HG03159 (cell line): ENCODE data around the gene AIRE.
"Not testable (repeated sequence)": the region's sequence is repeated elsewhere in the genome, so short reads cannot be mapped to it uniquely, and the experiment has no call there.

Experiments used
- ATAC-seq: cut with Tn5 transposase; IDR thresholded peaks from one replicate; pipeline ENCODE4 v1.9.1; 2021; ENCODE audit warnings: mild to moderate bottlenecking, moderate library complexity; ENCODE audit not compliant: unreplicated experiment

AIRE gene

GRCh38 chr21:44285138-44285992, at the start of gene AIRE:
Gene AIRE, plus strand, starts transcription at chr21:44285876. Its CDS starts 131 bp downstream, at chr21:44286007.
- no peak for ATAC-seq

GRCh38 chr21:44240353-44240752, 45.3 kb upstream of the AIRE start:
- ATAC-seq: not testable (repeated sequence)

GRCh38 chr21:44240842-44241241, 44.8 kb upstream of the AIRE start, which contains the start of gene ICOSLG:
Gene ICOSLG, minus strand, starts transcription at chr21:44240943. Its CDS starts 126 bp downstream, at chr21:44240817.
- ATAC-seq: not testable (repeated sequence)

GRCh38 chr21:44241281-44241680, 44.4 kb upstream of the AIRE start:
- ATAC-seq: not testable (repeated sequence)

- ATAC-seq: peak; percentile 45
Observed at GRCh38 chr21:44243980-44244379, 41.7 kb upstream of the AIRE start.

GRCh38 chr21:44247904-44248303, 37.8 kb upstream of the AIRE start:
- ATAC-seq: not testable (repeated sequence)

GRCh38 chr21:44249204-44250037, 36.3 kb upstream of the AIRE start:
- ATAC-seq: not testable (repeated sequence)

- no peak for ATAC-seq
Observed at GRCh38 chr21:44253832-44254710, 31.6 kb upstream of the AIRE start.

GRCh38 chr21:44255511-44255981, 30.1 kb upstream of the AIRE start:
- ATAC-seq: no peak

- ATAC-seq: no peak
Observed at GRCh38 chr21:44258056-44258725, 27.5 kb upstream of the AIRE start.

GRCh38 chr21:44259082-44259705, 26.5 kb upstream of the AIRE start:
- no peak for ATAC-seq

GRCh38 chr21:44260066-44260465, 25.6 kb upstream of the AIRE start:
- no peak for ATAC-seq

- ATAC-seq: no peak
Observed at GRCh38 chr21:44260791-44261631, 24.7 kb upstream of the AIRE start.

GRCh38 chr21:44261675-44262295, 23.9 kb upstream of the AIRE start, which contains the start of gene DNMT3L:
Gene DNMT3L, minus strand, starts transcription at chr21:44261897. Its CDS starts 638 bp downstream, at chr21:44261259.
- no peak for ATAC-seq

- ATAC-seq: no peak
Observed at GRCh38 chr21:44262338-44263056, 23.2 kb upstream of the AIRE start.

- ATAC-seq: no peak
Observed at GRCh38 chr21:44263221-44263760, 22.4 kb upstream of the AIRE start.

- no peak for ATAC-seq
Observed at GRCh38 chr21:44263768-44264167, 21.9 kb upstream of the AIRE start.
